HG03135 (cell line): Measurements from ENCODE around the gene PDZD7.

Experiments used
- ATAC-seq: cut with Tn5 transposase; IDR thresholded peaks from one replicate; pipeline ENCODE4 v1.9.1; 2021; ENCODE audit warnings: mild to moderate bottlenecking, moderate library complexity; ENCODE audit not compliant: unreplicated experiment

Gene PDZD7

GRCh38 chr10:101061624-101062231, 30.8 kb upstream of the PDZD7 start, which contains the start of gene KAZALD1:
Gene KAZALD1 (plus strand): TSS chr10:101061989. CDS start chr10:101062593, 604 bp downstream.
- peak; percentile 13 for ATAC-seq

GRCh38 chr10:101060951-101061623, 30.2 kb upstream of the PDZD7 start:
- ATAC-seq: peak; percentile 56

GRCh38 chr10:101060036-101060950, 29.4 kb upstream of the PDZD7 start:
- ATAC-seq: peak; percentile 41

- no peak for ATAC-seq
These were observed 25.6 kb upstream of the PDZD7 start for GRCh38 chr10:101056365-101057151.

GRCh38 chr10:101055411-101055810, 24.5 kb upstream of the PDZD7 start:
- no peak for ATAC-seq

- no peak for ATAC-seq
These were observed 23.9 kb upstream of the PDZD7 start for GRCh38 chr10:101054876-101055275.

- ATAC-seq: no peak
These were observed 23.4 kb upstream of the PDZD7 start for GRCh38 chr10:101054351-101054750.

- no peak for ATAC-seq
These were observed 22.6 kb upstream of the PDZD7 start for GRCh38 chr10:101053516-101053915.

GRCh38 chr10:101052285-101052684, 21.4 kb upstream of the PDZD7 start:
- no peak for ATAC-seq

GRCh38 chr10:101050208-101051069, 19.5 kb upstream of the PDZD7 start:
- ATAC-seq: peak; percentile 83

GRCh38 chr10:101047961-101048892, 17.3 kb upstream of the PDZD7 start:
- ATAC-seq: no peak

GRCh38 chr10:101047268-101047667, 16.3 kb upstream of the PDZD7 start:
- ATAC-seq: no peak

- no peak for ATAC-seq
These were observed 15.7 kb upstream of the PDZD7 start for GRCh38 chr10:101046332-101047238.

GRCh38 chr10:101044117-101044516, 13.2 kb upstream of the PDZD7 start:
- ATAC-seq: no peak

- ATAC-seq: peak; percentile 13
These were observed 12.4 kb upstream of the PDZD7 start for GRCh38 chr10:101043363-101043707.

GRCh38 chr10:101042667-101043362, 11.9 kb upstream of the PDZD7 start:
- peak; percentile 88 for ATAC-seq

GRCh38 chr10:101042118-101042517, 11.2 kb upstream of the PDZD7 start:
- no peak for ATAC-seq
